ENCODE results near the gene SALL3. TPM values are rescaled to one million over a fixed set of nuclear protein-coding genes. Genes with fewer than 3 reads are reported as not detected.

Gene SALL3
- total RNA-seq, 1 donor = not detected

- no peak for TF ChIP-seq CTCF (IDR thresholded peaks at IDR 0.05; ENCODE audit: insufficient read depth, low read length)
- no peak for DNase-seq (ENCODE audit: low read depth)
- H3K4me3 ChIP-seq (ENCODE audit: low read depth, low read length) = no peak overlapping the region
These were observed 26.0 kb downstream of the SALL3 start for GRCh38 chr18:79005653-79006052.

GRCh38 chr18:79006106-79006795 lies 26.6 kb downstream of the SALL3 start:
- DNase-seq (ENCODE audit: low read depth) = no peak
- no peak overlapping the region for H3K4me3 ChIP-seq (ENCODE audit: low read depth, low read length)
- no peak for TF ChIP-seq CTCF (IDR thresholded peaks at IDR 0.05; ENCODE audit: insufficient read depth, low read length)

- no peak overlapping the region for H3K4me3 ChIP-seq (ENCODE audit: low read depth, low read length)
- TF ChIP-seq CTCF (IDR thresholded peaks at IDR 0.05; ENCODE audit: insufficient read depth, low read length) = no peak
- no peak for DNase-seq (ENCODE audit: low read depth)
These were observed 27.8 kb downstream of the SALL3 start for GRCh38 chr18:79007440-79007839.

- no peak for DNase-seq (ENCODE audit: low read depth)
- no peak for TF ChIP-seq CTCF (IDR thresholded peaks at IDR 0.05; ENCODE audit: insufficient read depth, low read length)
- H3K4me3 ChIP-seq (ENCODE audit: low read depth, low read length) = no peak overlapping the region
These were observed 28.8 kb downstream of the SALL3 start for GRCh38 chr18:79008356-79008940.

- H3K4me3 ChIP-seq (ENCODE audit: low read depth, low read length) = no peak overlapping the region
- no peak for TF ChIP-seq CTCF (IDR thresholded peaks at IDR 0.05; ENCODE audit: insufficient read depth, low read length)
- DNase-seq (ENCODE audit: low read depth) = no peak
These were observed 31.2 kb downstream of the SALL3 start for GRCh38 chr18:79010802-79011201.

GRCh38 chr18:79011300-79011870 lies 31.8 kb downstream of the SALL3 start:
- DNase-seq (ENCODE audit: low read depth) = no peak
- H3K4me3 ChIP-seq (ENCODE audit: low read depth, low read length) = no peak overlapping the region
- no peak for TF ChIP-seq CTCF (IDR thresholded peaks at IDR 0.05; ENCODE audit: insufficient read depth, low read length)

Data from fibroblast of the aortic adventitia (primary cell).